Fibroblast of pulmonary artery (primary cell): Measurements from ENCODE around the gene RPS6KA3.
"Not testable (repeated sequence)": the region's sequence is repeated elsewhere in the genome, so short reads cannot be mapped to it uniquely, and the experiment has no call there.

Experiments
- DNase-seq: peaks from one replicate; pipeline ENCODE4 v3.0.0-alpha.2; 2010; ENCODE audit warnings: low read depth
- H3K4me3 ChIP-seq: replicated peaks from 2 replicates; pipeline ENCODE4 v1.5.1; 2011; ENCODE audit warnings: low read depth, mild to moderate bottlenecking, control low read depth, low read length, moderate library complexity
- TF ChIP-seq, protein P1 (sequence below): IDR thresholded peaks from 2 replicates; pipeline ENCODE4 v1.5.1; 2011; ENCODE audit warnings: mild to moderate bottlenecking, control low read depth, low read length, inconsistent platforms; ENCODE audit errors: missing control alignments

The RPS6KA3 gene

DNA sequence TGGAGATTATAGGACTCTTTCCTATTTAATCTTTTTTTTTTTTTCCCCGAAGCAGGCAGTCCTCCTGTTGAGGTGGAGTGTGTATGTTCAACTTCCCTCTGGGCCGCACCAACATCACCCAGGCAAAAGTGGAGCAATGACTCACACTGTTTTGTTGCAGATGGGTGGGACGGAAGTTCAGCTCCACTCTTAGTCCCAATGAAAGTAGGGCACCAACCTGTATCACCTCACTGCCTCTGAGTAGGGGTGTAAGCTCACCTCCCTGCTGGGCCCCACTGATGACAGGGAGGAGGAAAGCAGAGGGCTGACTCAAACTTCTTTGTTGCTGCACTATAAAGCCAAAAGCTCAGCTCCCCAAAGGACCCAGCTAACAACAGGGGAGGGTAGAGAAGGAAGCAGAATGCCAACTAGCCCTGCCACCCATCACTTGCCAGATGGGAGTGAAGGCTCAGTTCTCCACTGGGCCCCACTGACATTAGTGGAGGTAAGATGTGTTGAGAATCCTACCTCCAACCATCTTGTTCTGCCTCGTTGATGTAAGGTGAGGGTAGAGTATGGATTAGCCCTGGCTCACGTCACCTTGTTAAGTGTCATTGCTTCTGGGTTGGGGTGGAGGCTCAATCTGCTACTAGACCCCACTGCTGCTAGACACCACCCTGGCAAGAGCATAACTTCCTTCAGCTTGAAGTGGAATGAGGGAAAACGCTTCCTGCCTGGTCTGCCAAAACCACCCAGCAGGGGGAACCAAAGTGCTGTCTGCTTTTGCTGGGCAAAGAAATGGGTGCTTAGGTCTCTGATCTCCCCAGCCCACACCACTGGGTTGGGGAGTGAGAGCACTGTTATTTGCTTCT, 14.1 kb downstream of the RPS6KA3 start:
- TF ChIP-seq, protein P1, sequence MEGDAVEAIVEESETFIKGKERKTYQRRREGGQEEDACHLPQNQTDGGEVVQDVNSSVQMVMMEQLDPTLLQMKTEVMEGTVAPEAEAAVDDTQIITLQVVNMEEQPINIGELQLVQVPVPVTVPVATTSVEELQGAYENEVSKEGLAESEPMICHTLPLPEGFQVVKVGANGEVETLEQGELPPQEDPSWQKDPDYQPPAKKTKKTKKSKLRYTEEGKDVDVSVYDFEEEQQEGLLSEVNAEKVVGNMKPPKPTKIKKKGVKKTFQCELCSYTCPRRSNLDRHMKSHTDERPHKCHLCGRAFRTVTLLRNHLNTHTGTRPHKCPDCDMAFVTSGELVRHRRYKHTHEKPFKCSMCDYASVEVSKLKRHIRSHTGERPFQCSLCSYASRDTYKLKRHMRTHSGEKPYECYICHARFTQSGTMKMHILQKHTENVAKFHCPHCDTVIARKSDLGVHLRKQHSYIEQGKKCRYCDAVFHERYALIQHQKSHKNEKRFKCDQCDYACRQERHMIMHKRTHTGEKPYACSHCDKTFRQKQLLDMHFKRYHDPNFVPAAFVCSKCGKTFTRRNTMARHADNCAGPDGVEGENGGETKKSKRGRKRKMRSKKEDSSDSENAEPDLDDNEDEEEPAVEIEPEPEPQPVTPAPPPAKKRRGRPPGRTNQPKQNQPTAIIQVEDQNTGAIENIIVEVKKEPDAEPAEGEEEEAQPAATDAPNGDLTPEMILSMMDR: peak; percentile 62
- DNase-seq: peak; percentile 62
- H3K4me3 ChIP-seq: no peak overlapping the region

DNA sequence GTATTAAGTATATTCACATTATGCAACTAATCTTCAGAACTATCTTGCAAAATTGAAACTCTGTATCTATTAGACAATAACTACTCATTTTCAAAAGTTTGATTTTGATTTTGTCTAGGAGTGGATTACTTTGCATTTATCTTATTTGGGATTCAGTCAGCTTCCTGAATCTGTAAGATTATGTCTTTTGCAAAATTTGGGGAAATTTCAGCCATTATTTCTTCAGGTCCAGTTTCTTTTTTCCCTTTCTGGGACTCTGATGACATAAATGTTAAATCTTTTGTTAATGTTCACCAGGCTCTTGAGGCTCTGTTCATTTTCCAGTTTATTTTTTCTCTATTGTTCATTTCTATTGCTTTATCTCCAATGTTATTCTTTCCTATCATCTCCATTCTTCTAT, 15.0 kb downstream of the RPS6KA3 start:
- TF ChIP-seq, protein P1: no peak
- DNase-seq: no peak

DNA sequence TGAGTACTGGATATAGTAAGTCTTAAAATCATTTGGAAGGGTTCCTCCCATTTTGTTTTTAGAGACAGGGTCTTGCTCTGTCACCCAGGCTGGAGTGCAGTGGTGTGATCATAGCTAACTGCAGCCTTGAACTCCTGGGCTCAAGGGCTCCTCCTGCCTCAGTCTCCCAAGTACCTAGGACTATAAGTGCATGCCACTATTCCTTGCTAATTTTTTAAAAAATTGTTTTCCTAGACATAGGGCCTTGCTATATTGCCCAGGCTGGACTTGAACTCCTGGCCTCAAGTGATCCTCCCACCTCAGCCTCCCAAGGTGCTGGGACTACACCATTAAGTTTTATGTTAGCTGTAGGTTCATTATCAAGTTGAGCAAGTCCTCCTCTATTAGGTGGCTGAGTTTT, 16.6 kb downstream of the RPS6KA3 start:
- H3K4me3 ChIP-seq, DNase-seq: not testable (repeated sequence)

More for the DNA sequence above, 15.0 kb downstream of the RPS6KA3 start:
- H3K4me3 ChIP-seq: no peak overlapping the region

DNA sequence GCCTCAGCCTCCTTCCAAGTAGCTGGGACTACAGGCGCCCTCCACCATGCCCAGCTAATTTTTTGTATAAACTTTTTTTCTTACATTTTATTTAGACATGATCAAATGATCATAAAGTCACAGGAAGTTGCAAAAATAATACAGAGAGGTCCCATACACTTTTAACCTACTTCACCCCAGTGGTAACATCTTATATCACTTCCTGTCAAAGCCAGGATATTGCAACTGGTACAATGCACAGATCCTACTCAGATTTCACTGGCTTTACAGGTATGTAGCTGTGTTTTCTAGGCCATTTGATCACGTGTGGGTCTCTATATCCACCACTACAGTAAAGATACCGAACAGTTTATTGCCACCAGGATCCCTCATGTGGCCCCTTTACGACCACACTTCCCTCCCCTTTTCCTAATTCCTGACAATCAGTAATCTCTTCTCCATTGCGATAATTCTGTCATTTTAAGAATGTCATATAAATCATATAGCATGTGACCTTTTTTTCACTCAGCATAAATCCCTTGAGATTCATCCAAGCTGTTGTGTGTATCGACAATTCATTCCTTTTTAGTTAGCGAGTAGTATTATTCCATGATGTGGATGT, 18.0 kb downstream of the RPS6KA3 start:
- DNase-seq: no peak
- H3K4me3 ChIP-seq: no peak overlapping the region
- TF ChIP-seq, protein P1: no peak

DNA sequence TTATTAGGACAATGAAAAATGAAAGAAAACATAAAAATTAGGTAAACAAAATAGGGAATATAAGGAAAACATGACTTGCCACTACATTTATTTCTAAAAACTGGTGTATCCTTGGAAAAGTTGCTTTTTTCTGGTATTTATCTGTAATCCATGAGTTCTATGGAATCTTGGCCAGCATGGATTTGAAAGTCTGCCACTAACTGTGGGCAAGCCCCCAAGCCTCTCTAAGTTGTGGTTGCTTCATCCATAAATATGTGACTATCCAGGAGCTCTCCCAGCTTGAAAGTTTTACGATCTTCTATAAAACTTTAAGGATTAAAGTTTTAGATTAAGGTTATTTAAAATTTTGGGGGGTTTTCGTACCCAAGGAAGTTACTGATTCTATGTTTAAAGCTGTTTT, 21.8 kb downstream of the RPS6KA3 start:
- peak; percentile 51 for DNase-seq
- TF ChIP-seq, protein P1: no peak
- no peak overlapping the region for H3K4me3 ChIP-seq

DNA sequence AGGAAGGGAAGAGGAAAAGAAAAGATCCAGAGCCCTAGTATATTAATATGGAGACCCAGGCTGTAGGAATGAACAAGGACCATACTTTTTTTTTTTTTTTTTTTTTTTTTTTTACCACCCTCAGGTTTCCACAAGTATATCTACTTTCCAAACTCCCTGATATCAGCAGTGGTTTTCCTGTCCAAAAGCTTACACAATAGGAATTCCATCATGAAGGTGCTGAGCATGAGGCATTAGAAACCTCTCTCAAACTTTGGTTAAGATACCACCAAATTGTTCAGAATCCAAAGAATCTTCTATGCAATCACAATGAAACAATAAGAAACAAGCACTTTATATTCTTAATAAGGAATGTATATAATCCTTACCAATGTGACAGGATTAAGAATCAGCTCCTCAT, 26.5 kb downstream of the RPS6KA3 start:
- TF ChIP-seq, protein P1: no peak
- peak; percentile 46 for DNase-seq

DNA sequence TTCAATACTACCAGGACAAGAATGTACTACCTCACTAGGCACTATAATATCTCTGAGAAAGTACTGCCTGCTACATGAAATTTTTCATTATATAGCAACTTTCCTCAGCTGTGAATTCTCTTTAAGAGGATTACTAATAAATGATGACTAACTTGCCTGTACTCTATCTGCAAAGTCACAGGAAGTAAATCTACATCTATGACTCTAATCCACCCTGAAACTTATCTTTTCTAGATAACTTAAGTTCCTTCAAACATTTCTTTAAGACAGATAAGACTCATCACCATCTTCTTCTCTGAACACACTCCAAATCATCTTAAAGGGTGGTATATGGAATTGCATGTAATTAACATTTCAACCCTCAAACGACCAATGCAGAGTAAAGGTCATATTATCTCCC, 28.8 kb downstream of the RPS6KA3 start:
- TF ChIP-seq, protein P1: no peak
- DNase-seq: no peak
- H3K4me3 ChIP-seq: no peak overlapping the region

More for the DNA sequence above, 26.5 kb downstream of the RPS6KA3 start:
- H3K4me3 ChIP-seq: no peak overlapping the region
